Measurements from ENCODE around the gene SERTAD4. TPM values are rescaled to one million over a fixed set of nuclear protein-coding genes. Genes with fewer than 3 reads are reported as not detected.

The SERTAD4 gene
- total RNA-seq = 5.6 TPM

GRCh38 chr1:210232511-210233215 lies at the start of gene SERTAD4:
Gene SERTAD4 (plus strand): TSS chr1:210232796. CDS start chr1:210237961, 5,165 bp downstream.

Other genes with a start within 250 kb of the SERTAD4 start
- gene HHAT, start 96.1 kb downstream of the SERTAD4 start, total RNA-seq = 3.4 TPM